DMS79 treated with DMSO at 0.1 percent for 48 hours (cell line): ENCODE data around the gene GDE1.

ENCODE experiments used
- DNase-seq: peaks from one replicate; lab custom pipeline; 2025; lab: John Stamatoyannopoulos, UW

Gene GDE1

DNA sequence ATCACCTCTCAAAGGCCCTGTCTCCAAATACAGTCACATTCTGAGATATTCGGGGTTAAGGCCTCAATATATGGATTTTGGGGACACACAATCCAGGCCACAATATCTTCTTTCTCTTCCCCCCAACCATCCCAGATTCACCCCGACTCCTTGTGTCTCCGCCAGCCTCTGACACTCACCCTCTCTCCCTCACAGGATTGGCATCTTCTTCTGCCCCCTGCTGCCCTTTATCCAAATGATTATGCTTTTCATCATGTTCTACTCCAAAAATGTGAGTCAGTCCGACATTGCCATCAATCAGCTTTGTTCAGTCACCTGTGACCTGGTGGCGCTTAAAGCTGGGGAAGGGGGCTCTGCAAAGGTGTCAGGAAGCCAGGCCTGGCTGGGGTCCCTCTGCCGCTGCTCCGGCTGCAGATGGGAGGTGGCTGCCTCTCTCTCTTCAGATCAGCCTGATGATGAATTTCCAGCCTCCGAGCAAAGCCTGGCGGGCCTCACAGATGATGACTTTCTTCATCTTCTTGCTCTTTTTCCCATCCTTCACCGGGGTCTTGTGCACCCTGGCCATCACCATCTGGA, 35.1 kb downstream of the GDE1 start:
- DNase-seq = no peak

DNA sequence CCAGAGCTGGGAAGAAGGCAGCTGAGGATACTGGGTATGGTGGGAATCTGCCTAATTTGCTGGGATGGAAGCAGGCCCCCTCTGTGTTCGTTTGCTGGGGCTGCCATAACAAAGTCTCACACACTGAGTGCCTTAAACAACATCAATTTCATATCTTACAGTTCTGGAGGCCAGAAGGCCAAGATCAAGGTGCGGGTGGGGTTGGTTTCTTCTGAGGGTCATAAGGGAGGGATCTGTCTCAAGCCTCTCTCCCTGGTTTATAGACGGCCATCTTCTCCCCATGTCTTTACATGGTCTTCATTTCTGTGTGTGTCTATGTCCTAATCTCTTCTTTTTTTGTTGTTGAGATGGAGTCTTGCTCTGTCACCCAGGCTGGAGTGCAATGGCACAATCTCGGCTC, 35.8 kb downstream of the GDE1 start:
- no peak for DNase-seq

DNA sequence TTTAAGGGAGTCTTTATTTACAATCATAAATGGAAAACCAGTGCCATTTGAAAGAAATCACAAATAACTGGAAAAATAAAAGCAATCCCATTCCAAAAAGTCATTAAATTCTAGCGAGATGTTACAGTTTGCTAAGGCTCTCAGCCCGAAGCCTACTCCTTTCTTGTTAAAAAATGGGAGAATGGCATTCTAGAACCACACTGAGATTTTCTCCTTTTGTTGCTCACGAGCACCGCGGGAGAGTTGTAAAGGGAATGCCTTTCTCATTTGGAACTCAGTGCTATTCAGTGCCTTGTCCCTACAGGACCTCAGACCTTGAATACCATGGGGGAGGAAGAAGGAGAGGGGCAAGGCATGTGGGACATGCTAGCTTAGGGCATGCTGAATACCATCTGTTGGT, 36.3 kb downstream of the GDE1 start:
- no peak for DNase-seq

DNA sequence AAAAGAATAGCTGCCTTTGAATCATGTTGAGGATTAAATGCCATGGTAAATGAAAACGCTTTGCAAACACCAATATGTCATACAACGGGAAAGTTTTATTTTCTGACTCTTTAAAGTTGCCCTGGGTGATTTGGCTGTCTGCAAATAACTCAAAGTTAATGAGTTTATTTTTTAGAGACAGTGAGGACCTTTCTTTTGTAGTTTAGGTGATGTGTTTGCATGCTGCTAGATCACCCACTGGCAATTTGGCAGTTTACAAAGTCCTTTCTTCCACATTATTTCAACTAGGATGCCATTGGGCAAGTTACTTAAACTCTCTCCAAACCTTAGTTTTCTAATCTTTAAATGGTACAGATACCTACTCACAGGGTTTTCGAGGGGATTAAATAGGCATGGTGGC, 37.8 kb downstream of the GDE1 start:
- DNase-seq = no peak

DNA sequence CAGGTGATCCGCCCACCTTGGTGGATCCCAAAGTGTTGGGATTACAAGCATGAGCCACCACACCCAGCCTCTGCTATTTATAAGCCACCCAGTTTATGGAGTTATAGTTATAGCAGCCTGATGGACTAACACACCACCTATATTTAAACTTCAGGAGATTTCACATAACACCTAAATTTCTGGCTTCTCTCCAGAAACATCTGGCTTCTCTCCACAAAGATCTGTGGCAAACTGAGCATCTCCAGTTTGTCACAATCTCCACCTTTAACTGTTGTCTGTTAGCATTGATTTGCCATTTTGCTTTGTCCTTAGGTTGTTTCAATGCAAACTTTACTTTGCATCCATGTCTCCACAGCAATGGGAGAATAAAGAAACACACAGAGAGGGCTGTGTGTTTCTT, 39.6 kb downstream of the GDE1 start:
- no peak for DNase-seq

DNA sequence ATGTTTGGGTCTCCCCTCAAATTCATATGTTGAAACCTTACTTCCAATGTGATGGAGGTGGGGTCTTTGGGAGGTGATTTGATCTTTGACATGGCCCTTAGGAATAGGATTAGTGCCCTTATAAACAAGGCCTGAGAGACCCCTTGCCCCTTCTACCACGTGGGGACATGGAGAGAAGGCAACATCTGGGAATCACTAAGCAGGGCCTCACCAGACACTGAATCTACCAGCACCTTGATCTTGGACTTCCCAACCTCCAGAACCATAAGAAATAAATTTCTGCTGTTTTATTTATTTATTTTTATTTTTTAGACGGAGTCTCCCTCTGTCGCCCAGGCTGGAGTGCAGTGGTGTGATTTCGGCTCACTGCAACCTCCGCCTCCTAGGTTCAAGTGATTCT, 40.1 kb downstream of the GDE1 start:
- DNase-seq = no peak

DNA sequence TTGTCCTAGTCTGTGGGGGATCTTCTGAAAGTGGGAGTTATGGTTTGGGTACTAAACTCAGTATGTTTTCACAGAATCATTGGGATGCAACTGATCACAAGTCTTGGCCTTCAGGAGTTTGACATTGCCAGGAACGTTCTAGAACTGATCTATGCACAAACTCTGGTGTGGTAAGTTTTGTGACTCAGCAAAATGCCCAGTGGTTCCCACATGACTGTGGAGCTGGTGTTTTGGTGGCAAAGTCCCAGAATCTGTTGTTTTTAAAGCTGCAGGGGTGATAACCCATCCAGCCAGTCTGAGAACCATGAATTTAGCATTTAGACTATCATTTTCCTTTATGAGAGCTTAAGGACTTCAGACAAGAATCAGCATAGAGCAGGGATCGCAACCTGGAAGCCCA, 40.6 kb downstream of the GDE1 start:
- DNase-seq = no peak

DNA sequence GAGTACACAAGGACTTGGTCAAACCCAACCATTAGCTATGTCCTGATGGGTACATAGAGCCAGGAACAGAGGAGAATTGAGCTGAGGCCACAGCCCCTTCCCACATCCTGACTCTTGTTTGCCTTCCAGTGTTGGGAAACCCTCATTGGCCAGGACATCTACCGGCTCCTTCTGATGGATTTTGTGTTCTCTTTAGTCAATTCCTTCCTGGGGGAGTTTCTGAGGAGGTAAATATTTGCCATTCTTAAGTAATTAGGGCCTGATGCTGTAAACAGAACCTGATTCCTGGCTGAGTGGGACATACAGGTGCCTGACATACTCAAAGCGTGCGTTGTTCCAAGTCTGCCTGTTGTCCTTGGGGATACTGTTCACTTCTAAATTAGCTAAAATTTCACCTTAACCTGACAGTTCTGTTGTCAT, 42.6 kb downstream of the GDE1 start:
- no peak for DNase-seq

DNA sequence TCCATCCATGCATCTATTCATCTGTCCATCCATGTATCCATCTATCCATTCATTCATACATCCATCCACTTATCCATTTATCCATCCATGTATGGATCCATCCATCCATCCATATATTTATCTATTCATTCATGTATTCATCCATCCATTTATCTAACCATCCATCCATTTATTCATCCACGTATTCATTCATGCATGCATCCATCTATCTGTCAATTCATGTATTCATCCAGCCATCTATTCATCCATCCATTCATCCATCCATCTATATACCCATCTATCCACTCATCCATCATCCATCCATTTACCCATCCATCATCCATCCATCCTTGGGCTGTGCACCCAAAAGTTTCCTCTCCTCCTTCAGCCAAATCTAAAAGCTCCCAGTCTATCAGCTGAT, 43.4 kb downstream of the GDE1 start:
- no peak for DNase-seq

DNA sequence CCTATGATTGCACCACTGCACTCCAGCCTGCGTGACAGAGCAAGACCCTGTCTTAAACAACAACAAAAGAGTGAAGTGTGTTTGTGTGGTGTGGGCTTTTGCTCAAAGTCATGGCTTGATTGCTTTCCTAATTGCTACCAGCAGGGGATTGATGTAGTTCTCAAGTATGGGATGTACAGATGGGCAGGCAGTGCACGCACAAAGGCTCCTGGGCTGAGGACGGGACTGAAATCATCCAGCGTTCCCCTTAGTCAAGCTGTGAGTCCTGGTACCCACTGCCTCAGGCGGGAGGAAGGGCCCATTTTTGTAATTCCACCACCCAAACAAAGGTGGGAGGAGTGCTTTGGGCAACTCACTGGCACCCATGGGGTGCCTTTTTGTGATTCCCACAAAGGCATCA, 47.3 kb downstream of the GDE1 start:
- no peak for DNase-seq

DNA sequence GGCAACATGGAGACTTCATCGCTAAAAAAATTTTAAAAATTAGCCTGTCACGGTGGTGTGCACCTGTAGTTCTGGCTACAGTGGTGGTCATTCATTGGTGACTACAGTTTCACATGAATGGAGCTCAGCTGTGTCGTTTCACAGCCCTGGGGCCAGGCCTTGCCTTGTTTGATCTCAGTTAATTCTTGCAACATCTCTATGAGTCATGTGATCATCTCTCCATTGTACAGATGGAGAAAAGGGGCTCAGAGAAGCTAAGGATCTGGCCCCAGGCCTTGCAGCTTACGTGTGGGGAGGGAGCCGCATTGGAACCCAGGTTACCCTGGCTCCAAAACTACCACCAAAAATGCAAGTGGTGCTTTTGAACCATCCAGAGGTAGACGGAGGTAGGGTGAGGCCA, 49.4 kb downstream of the GDE1 start:
- DNase-seq = no peak

DNA sequence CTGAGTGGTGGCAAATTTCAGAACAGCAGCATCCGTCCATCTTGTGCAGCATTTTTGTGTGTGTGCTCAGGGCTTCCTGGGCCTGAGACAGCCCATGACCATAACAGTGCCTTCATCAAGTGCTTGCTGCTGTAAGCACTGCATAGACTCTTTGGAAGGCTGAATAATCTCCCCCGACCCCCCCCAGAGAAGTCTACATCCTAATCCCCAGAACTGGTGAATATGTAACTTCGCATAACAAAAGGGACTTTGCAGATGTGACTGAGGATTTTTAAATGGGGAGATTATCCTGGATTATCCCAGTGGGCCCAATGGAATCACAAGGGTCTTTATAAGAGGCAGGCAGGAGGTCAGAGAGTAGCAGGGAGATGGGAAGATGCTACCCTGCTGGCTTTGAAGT, 53.6 kb downstream of the GDE1 start:
- no peak for DNase-seq

DNA sequence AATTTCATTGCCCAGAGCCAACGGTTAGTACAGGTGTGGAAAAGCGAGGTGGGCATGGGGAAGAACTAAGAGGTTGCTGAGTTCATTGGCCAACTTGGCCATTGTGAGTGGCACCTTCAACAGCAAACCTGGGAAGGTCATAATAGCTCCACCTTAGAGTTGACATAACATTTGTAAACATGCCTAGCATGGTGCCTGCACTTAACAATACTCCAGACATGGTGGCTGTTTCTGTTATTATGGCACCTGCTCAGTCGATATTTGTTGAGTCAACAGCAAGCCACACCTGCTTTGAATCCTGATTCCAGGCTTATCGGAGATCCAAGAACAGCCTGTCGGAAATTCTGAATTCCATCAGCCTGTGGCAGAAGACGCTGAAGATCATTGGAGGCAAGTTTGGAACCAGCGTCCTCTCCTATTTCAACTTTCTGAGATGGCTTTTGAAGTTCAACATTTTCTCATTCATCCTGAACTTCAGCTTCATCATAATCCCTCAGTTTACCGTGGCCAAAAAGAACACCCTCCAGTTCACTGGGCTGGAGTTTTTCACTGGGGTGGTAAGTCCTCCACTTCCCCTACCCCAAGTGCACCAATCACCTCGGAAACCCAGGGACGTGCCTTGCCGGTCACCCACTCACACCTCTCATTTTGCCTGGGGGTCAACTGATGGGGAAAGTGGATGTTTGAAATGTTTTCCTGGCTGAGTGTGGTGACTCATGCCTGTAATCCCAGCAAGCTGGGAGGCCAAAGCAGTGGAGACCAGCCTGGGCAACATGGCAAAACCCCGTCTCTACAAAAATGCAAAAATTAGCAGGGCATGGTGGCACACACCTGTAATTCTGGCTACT, 58.2 kb downstream of the GDE1 start:
- DNase-seq = no peak

DNA sequence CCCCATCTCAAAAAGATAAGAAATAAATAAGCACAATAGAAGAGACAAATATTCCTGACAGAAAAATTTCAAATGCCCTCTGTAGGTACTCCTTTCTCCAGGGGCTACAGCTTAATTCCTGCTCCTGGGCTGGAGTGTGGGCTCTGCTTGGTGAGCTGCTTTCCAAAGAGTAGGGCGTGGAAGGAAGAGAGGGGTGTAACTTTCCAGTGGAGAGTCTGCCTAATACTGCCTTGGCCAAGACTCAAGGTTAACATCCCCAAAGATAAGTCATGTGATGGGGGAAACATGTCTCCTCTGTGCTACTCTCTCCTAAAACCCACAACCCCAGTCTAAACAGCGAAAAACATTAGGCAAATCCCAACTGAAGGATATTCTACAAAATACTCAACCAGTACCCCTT, 61.5 kb downstream of the GDE1 start:
- DNase-seq = no peak

DNA sequence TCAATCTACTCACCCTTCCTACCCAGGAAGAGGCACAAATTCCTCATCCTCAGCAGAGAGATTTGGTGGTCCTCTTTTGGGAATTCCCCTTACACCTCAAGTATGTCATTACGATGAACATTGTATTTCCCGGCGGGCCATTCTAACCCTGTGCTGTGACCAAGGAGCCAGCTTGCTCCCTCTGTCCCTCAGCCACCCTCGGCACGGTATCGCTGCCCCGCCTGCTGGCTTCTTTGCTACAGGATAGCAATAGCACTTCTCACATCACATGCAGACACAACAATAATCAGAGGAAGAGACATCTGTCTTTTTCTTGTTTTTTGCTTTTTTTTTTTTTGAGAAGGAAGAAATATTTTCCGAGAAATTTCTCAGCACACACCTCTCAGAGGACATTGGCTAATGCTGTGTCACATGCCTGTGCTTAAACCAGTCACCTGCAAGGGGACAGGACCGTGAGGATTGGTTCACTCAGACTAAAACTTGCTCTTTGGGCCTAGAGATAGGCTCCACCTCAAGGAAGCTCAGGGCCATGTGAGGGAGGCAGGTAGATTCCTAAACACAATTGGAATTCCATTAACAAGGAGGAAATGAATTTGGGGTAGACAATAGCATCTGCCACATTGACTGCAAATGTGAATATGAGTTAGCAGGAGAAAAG, 63.0 kb downstream of the GDE1 start:
- DNase-seq = no peak
